ENCODE measurements around the gene SLC17A1.
"Not testable (repeated sequence)": the region's sequence is repeated elsewhere in the genome, so short reads cannot be mapped to it uniquely, and the experiment has no call there.

SLC17A1 gene

DNA sequence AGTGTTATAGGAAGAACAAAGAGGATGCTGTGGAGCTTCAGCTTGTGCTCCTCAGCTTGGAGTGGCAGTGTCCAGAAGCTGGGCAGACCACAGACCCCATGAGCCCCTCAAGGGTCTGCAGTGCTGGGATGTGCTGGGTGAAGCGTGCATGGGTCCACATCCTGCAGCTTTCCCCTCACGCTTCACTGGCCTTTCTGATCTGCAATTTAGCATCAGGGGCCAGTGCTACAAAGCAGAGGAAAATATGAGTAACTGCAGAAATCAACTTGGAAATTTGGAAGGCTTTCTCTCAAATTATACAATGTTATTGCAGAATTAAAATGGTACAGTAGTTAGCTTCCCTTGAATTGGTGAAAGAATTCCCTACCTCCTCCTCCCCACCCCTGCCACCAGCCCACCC lies 67.2 kb downstream of the SLC17A1 start:
- in situ Hi-C loops (cut with MboI; ENCODE audit: low sequenced_read_pairs): no loop called here

DNA sequence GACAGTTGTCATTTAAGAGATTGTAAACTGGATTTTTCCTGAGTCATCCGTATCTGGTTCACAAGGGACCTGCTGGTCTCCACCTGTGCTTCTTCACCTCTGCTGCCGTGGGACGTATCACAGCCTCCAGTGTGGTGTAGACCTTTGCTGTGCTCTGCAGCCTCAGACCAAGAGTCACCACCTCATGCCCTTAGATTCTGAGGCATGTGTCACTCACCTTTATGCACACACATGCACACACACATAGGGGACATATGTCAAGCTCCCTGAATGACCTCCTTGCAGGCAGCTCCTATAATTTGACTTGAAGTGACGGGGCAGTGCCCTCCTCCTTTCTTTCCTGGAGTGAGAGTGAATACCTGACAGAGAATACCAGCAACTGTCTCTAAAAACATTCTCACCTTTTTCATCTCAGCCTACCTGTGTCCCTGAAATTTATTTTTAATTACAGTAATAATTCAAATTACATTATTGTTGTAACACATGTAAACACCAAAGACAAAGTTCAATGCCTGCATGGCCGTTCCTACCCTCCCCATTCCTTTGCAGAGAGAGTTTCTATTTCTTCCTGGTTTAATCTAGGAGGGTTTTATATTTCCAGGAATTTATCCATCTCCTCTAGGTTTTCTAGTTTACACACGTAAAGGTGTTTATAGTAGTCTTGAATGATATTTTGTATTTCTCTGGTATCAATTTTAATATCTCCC lies 73.8 kb downstream of the SLC17A1 start:
- in situ Hi-C loops (cut with MboI; ENCODE audit: low sequenced_read_pairs): no loop called here

DNA sequence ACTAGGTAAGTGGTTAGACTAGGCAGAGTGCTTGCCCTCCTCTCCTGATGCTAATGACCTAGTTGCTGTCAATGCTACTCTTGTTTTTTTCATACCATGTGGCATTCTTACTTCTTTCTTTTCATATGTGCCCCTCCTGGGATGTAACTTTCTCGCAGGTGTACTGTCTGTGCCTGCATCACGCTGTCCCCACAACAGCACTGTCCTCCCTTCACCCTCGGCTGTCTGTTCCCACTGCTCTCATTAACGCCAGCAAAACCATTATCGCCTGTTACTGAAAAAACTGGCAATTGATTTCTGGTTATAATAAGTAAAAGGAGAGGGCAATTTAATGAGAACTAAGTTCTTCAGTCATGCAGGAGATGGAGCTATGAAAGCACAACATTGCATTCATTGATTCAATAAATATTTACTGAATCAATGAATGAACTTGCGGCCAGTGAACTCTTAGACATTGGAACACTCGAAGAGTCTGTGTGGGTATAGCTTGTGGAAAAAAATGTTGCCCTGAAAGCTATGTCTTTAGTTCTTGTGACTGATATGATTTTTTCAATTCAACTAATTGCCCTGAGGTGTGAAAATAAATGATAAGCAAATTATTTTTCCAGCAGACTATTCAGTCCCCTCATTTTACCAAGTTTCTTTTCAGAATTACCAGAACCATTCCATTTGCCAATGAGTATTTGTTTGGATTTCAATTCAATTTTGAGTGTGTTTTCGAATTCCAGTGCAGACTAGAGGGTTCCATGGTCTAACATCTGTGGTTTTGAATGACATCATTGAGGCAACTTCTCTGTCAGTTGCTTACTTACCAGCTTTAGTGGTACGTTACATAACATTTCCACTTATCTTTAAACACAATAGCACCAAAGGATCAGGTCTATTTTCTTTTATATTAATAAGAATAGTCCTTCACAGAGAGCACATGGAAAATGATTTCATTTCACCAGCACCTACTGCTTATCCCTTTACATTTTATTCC lies 75.2 kb downstream of the SLC17A1 start:
- in situ Hi-C loops (cut with MboI; ENCODE audit: low sequenced_read_pairs): no loop called here

DNA sequence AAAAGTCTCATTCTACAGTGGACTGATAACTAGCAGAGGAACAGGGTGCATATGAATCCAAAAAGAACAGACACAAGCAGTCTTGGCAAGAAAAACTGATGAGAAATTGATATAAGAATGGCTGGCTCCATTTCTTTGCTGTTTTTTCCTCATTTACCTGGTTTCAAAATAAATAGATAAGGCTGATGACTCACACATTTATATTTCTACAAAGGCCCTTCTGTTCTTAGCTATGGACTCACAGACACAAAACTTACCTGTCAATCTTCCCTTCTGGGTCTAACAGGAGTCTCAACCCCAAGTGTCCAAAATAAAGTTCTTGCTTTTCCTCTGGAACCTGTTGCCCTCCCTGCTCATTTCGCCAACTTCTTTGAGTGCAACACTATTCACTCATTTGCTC lies 76.4 kb downstream of the SLC17A1 start:
- in situ Hi-C loops (cut with MboI; ENCODE audit: low sequenced_read_pairs): no loop called here

DNA sequence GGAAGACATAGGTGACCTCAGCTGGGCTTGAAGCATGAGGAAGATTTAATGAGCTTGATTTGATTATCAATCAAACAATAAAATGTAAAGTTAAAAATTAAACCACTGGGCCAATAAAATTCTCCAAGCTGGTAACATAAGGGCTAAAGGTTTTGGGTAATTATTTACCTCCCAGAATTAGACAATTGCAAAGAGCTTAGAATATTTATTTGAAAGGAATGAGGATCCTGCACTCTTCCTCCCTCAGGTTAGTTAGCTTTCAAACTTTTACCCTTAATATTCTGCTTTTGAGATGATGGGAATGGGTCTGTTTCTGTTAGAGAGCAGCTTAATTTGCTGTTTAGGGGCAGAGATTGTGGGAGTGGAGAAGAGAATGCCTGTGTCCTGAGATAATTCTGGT lies 77.3 kb downstream of the SLC17A1 start, which contains the start of gene SLC17A4:
SLC17A4 (plus strand) TSS at position 208 of the 400 bp plus-strand sequence. CDS start 7,221 bp downstream, outside the sequence.
- in situ Hi-C loops (cut with MboI; ENCODE audit: low sequenced_read_pairs): no loop called here

DNA sequence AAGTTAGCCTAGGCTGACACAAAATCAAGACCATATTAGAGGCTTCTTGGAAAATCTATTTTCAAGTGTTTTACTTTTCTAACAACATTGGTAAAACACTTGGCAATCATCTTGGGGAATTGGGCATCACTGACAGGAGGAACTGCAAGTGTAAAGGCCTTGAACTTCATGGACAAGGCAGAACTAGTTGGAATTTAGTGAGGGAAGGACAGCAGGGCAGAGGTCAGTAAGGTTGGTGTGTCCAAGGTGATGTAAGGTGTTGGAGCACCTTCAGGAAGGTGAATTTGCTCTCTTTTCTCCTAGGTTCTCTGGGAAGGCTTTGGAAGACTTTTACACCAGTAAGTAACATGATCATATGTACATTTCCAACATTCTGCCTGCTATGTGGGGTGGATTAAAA lies 78.8 kb downstream of the SLC17A1 start:
- in situ Hi-C loops (cut with MboI; ENCODE audit: low sequenced_read_pairs): no loop called here

DNA sequence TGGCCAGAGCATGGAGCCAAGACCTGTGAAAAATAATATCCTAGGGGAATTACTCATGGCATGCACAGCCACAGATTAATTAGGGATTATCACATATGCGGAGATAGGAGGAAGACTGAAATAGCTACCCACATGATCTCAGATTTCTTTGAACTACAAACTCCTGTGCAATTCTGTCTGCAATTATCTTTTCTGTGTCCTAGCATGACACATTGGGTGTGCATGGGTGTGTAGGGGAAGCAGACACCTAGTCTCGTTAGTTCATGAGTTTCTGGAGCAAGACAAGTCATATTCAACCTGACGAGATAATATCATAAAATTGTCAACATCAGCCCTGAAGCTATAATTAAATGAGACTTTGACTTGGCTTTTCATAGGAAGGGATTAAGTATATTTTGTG lies 80.9 kb downstream of the SLC17A1 start:
- in situ Hi-C loops (cut with MboI; ENCODE audit: low sequenced_read_pairs): no loop called here

DNA sequence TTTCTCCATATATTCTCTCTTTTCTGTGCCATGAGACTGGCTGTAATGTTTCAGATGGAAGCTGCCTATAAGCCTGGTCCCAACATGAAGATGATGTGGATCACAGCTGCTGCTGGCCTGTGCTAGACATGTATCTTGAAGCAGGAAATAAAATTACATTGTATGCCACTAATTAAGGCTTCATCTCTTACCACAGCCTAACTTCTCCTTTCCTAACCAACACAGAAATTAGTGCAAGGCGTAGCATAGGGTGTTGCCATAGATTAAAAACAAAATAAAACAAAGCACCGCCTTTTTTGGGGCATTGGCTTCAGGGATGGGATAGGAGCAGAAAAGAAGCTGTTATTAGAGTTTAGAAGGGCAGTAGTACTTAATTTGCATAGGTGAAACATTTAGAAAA lies 82.0 kb downstream of the SLC17A1 start:
- in situ Hi-C loops (cut with MboI; ENCODE audit: low sequenced_read_pairs): no loop called here

DNA sequence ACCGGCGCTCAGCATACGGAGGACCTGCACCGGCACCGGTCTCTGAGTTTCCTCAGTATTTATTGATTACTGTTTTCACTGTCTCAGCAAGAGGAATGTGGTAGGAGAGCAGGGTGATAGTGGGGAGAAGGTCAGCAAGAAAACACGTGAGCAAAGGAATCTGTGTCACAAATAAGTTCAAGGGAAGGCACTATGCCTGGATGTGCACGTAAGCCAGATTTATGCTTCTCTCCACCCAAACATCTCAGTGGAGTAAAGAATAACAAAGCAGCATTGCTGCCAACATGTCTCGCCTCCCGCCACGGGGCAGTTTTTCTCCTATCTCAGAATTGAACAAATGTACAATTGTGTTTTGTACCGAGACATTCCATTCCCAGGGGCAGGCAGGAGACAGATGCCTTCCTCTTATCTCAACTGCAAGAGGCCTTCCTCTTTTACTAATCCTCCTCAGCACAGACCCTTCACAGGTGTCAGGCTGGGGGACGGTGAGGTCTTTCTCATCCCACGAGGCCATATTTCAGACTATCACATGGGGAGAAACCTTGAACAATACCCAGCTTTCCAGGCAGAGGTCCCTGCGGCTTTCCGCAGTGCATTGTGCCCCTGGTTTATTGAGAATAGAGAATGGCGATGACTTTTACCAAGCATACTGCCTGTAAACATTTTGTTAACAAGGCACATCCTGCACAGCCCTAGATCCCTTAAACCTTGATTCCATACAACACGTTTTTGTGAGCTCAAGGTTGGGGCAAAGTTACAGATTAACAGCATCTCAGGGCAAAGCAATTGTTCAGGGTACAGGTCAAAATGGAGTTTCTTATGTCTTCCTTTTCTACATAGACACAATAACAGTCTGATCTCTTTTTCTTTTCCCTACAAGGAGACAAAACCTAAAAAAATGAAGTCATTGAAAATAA lies 83.0 kb downstream of the SLC17A1 start:
- in situ Hi-C loops (cut with MboI; ENCODE audit: low sequenced_read_pairs): not testable (repeated sequence)

DNA sequence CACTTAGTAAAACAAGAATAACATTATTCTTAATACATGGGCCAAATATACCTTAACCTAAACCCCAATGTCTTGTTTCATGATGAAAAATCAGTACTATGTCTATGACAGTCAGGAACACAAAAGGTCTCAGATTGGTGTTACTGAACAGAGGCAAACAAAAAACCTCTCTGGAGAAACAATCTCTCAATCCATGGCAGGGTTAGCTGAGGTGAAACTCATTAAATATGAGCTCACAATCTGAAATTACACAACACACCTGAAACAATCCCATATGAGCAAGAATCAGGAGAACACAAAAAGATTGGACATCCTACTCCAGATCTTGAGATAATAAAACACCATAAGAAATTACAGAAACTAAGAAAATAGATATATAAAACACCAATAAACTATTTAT lies 83.8 kb downstream of the SLC17A1 start:
- in situ Hi-C loops (cut with MboI; ENCODE audit: low sequenced_read_pairs): no loop called here

DNA sequence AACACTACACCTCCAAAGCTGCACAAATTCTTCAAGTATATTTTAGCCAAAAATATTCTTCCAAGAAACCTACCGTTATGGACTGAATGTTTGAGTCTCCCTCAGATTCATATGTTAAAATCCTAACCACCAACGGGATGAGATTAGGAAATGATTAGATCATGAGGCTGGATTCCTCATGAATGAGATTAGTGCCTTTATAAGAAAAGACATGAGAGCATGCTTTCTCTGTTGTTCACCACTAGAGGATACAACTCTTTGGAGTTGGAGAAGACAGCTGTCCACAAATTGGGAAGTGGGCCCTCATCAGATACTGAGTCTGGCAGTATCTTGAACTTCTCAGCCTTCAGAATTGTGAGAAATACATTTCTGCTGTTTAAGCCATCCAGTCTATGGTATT lies 84.4 kb downstream of the SLC17A1 start:
- in situ Hi-C loops (cut with MboI; ENCODE audit: low sequenced_read_pairs): no loop called here

DNA sequence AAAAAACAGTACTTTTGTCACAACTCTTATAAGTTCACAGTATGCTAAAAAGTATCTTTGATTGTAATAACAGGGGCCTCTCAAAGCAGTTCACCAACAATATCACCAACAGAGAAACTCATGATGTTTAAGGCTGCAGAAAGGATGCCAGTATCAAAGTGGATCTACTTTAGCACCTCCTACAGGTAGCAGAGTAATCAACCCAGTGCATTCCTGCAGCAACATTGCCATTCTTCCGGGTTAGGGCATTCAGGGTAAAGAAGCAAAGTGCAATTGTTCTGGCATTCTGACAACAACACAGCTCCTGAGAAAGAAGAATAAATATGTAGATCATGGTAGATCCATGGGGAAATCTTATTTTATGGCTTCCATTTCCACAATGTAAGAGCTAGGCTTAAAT lies 84.9 kb downstream of the SLC17A1 start:
- in situ Hi-C loops (cut with MboI; ENCODE audit: low sequenced_read_pairs): no loop called here

DNA sequence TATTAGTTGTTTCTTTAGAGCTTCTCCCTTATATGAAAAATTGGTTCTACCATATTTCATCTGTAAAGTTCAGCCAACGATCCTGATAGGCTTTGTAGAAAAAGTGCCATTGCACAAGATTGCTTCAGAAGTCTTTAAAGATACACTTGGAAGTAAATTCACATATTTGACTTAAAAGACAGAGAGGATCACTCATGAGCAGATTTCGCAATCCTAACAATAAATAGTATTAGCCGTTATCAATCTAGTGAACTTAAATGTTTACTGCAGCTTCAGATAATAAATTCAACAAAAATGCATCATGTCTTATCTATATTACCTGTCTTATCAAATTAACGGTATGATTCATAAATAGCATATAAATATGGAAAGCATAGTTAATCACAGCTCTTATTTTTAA lies 86.0 kb downstream of the SLC17A1 start:
- in situ Hi-C loops (cut with MboI; ENCODE audit: low sequenced_read_pairs): no loop called here

DNA sequence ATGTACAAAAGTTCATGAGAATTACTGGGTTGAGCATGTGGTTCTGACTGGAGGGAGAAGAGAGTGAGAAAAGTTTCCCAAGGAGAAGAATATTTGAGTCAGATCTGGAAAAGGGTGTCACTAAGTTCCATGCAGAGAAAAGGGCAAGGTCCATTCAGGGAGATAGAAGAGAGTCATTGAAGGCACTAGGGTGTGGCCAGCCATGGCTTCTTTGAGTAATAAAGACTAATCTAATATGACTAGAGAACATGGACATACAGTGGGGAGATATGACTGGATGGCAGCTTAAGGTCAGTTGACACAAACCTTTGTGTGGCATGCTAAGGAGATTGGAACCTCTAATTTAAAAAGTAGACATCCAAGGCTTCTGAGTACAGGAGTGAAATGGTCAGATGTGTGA lies 88.0 kb downstream of the SLC17A1 start:
- in situ Hi-C loops (cut with MboI; ENCODE audit: low sequenced_read_pairs): no loop called here

DNA sequence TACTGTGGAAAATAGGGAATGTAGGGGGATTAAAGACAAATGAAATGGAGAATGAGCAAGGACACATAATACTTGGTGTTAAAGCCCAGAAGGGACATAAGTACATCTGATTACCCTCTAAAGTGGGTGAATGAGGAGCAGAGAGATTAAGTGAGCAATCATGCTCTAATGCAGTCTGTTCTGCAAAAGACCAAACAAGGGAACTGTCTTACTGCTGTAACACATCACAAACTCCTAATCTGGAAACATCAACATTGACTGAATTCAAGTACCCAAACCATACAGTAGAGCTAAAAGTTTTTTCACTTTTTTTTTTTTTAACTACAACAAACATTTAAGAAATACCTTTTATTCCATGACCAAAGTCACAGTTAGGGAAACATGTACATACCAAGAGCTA lies 96.6 kb downstream of the SLC17A1 start:
- in situ Hi-C loops (cut with MboI; ENCODE audit: low sequenced_read_pairs): no loop called here

Data from HL-60/S4 treated with retinoic acid at 250 ng/mL for 4 days and 3 days (cell line).